GM12878 (cell line): Measurements from ENCODE around the gene DUS3L.

Experiments
- CEBPB ChIP-seq, 2 experiments: fragments of 150-350 bp in 1 of 2; IDR thresholded peaks; 2 replicates each; pipeline ENCODE4 v1.6.1; 2012 to 2014; ENCODE audit warnings: low read depth in 2 of 2, low read length in 2 of 2, borderline replicate concordance in 1 of 2, inconsistent platforms in 1 of 2
- JUND ChIP-seq: IDR thresholded peaks from 2 replicates; pipeline ENCODE4 v1.6.1; 2012; ENCODE audit warnings: low read depth, mild to moderate bottlenecking, low read length, improper control_type of control experiment, moderate library complexity
- MXI1 ChIP-seq: fragments of 150-350 bp; IDR thresholded peaks from 2 replicates; pipeline ENCODE4 v1.6.1; 2011; ENCODE audit warnings: low read depth, mild to moderate bottlenecking, inconsistent platforms, low read length, improper control_type of control experiment
- SIX5 ChIP-seq: IDR thresholded peaks from 2 replicates; pipeline ENCODE4 v1.6.1; 2011; ENCODE audit warnings: mild to moderate bottlenecking, low read depth, low read length, moderate library complexity; ENCODE audit not compliant: severe bottlenecking
- TAF1 ChIP-seq: IDR thresholded peaks from 2 replicates; pipeline ENCODE4 v1.6.1; 2011; ENCODE audit warnings: mild to moderate bottlenecking, low read depth, low read length, borderline replicate concordance
- YY1 ChIP-seq: IDR thresholded peaks from 2 replicates; pipeline ENCODE4 v1.6.1; 2011; ENCODE audit warnings: low read depth, mild to moderate bottlenecking, low read length
- TF ChIP-seq, protein P1 (sequence below): IDR thresholded peaks from 2 replicates; pipeline ENCODE4 v1.6.1; 2011; ENCODE audit warnings: mild to moderate bottlenecking, low read depth, low read length, moderate library complexity; ENCODE audit not compliant: insufficient replicate concordance
- TF ChIP-seq, protein P2 (sequence below): IDR thresholded peaks from 2 replicates; pipeline ENCODE4 v1.6.1; 2012; ENCODE audit warnings: low read depth, low read length, improper control_type of control experiment
- TF ChIP-seq, protein P3 (sequence below): IDR thresholded peaks from 2 replicates; pipeline ENCODE4 v1.6.1; 2012; ENCODE audit warnings: improper control_type of control experiment, low read depth, low read length; ENCODE audit not compliant: insufficient replicate concordance
- TF ChIP-seq, protein P4 (sequence below): fragments of 450-650 bp; IDR thresholded peaks from 2 replicates; pipeline ENCODE4 v1.6.1; 2017; ENCODE audit warnings: mild to moderate bottlenecking, low read depth, inconsistent platforms; ENCODE audit not compliant: poor library complexity, severe bottlenecking

DNA sequence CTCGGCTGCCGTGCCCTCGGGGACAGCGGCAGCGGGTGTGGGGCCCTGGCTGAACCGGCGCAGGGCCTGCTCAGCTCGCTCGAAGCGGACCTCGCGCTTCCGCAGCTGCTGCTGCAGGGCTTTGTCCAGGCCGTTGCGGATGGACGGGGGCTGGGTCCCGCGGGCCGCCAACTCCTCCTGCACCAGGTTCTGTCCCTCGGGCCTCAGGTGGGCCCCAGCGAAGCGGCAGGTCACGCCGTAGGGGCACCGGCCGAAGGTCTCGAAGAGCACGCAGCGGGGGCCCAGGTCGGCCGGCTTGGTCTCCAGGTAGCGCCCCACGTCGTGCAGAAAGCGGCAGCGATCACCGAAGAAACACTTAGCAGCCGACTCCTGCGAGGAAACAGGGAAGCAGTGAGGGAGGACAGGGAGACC lies 1.6 kb downstream of the DUS3L start:
- TF ChIP-seq, protein P1, sequence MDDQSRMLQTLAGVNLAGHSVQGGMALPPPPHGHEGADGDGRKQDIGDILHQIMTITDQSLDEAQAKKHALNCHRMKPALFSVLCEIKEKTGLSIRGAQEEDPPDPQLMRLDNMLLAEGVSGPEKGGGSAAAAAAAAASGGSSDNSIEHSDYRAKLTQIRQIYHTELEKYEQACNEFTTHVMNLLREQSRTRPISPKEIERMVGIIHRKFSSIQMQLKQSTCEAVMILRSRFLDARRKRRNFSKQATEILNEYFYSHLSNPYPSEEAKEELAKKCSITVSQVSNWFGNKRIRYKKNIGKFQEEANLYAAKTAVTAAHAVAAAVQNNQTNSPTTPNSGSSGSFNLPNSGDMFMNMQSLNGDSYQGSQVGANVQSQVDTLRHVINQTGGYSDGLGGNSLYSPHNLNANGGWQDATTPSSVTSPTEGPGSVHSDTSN = no peak
- TF ChIP-seq CEBPB (IDR thresholded peaks at IDR 0.05; ENCODE audit: borderline replicate concordance in 1 of 2, low read depth in 2 of 2, low read length in 2 of 2) = no peak
- no peak for TF ChIP-seq SIX5
- TF ChIP-seq YY1 = no peak
- TF ChIP-seq MXI1 = no peak
- TF ChIP-seq, protein P2, sequence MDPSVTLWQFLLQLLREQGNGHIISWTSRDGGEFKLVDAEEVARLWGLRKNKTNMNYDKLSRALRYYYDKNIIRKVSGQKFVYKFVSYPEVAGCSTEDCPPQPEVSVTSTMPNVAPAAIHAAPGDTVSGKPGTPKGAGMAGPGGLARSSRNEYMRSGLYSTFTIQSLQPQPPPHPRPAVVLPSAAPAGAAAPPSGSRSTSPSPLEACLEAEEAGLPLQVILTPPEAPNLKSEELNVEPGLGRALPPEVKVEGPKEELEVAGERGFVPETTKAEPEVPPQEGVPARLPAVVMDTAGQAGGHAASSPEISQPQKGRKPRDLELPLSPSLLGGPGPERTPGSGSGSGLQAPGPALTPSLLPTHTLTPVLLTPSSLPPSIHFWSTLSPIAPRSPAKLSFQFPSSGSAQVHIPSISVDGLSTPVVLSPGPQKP = no peak
- no peak for TF ChIP-seq TAF1
- TF ChIP-seq, protein P3, sequence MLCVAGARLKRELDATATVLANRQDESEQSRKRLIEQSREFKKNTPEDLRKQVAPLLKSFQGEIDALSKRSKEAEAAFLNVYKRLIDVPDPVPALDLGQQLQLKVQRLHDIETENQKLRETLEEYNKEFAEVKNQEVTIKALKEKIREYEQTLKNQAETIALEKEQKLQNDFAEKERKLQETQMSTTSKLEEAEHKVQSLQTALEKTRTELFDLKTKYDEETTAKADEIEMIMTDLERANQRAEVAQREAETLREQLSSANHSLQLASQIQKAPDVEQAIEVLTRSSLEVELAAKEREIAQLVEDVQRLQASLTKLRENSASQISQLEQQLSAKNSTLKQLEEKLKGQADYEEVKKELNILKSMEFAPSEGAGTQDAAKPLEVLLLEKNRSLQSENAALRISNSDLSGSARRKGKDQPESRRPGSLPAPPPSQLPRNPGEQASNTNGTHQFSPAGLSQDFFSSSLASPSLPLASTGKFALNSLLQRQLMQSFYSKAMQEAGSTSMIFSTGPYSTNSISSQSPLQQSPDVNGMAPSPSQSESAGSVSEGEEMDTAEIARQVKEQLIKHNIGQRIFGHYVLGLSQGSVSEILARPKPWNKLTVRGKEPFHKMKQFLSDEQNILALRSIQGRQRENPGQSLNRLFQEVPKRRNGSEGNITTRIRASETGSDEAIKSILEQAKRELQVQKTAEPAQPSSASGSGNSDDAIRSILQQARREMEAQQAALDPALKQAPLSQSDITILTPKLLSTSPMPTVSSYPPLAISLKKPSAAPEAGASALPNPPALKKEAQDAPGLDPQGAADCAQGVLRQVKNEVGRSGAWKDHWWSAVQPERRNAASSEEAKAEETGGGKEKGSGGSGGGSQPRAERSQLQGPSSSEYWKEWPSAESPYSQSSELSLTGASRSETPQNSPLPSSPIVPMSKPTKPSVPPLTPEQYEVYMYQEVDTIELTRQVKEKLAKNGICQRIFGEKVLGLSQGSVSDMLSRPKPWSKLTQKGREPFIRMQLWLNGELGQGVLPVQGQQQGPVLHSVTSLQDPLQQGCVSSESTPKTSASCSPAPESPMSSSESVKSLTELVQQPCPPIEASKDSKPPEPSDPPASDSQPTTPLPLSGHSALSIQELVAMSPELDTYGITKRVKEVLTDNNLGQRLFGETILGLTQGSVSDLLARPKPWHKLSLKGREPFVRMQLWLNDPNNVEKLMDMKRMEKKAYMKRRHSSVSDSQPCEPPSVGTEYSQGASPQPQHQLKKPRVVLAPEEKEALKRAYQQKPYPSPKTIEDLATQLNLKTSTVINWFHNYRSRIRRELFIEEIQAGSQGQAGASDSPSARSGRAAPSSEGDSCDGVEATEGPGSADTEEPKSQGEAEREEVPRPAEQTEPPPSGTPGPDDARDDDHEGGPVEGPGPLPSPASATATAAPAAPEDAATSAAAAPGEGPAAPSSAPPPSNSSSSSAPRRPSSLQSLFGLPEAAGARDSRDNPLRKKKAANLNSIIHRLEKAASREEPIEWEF = no peak
- TF ChIP-seq, protein P4, sequence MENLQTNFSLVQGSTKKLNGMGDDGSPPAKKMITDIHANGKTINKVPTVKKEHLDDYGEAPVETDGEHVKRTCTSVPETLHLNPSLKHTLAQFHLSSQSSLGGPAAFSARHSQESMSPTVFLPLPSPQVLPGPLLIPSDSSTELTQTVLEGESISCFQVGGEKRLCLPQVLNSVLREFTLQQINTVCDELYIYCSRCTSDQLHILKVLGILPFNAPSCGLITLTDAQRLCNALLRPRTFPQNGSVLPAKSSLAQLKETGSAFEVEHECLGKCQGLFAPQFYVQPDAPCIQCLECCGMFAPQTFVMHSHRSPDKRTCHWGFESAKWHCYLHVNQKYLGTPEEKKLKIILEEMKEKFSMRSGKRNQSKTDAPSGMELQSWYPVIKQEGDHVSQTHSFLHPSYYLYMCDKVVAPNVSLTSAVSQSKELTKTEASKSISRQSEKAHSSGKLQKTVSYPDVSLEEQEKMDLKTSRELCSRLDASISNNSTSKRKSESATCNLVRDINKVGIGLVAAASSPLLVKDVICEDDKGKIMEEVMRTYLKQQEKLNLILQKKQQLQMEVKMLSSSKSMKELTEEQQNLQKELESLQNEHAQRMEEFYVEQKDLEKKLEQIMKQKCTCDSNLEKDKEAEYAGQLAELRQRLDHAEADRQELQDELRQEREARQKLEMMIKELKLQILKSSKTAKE = no peak
- TF ChIP-seq JUND = no peak
